HEK293 (cell line): ENCODE measurements around the gene ULBP3.

ENCODE experiments used
- CTCF ChIP-seq: fragments of 450-650 bp; formaldehyde crosslinking; IDR thresholded peaks from 2 replicates; pipeline ENCODE4 v1.5.1; 2016; ENCODE audit warnings: missing biosample characterization, missing genetic modification characterization
- RBAK ChIP-seq: fragments of 450-650 bp; formaldehyde crosslinking; IDR thresholded peaks from 2 replicates; pipeline ENCODE4 v1.5.1; 2016; ENCODE audit warnings: missing biosample characterization, missing genetic modification characterization
- SP7 ChIP-seq: fragments of 450-650 bp; formaldehyde crosslinking; IDR thresholded peaks from 2 replicates; pipeline ENCODE4 v1.5.1; 2016; ENCODE audit warnings: missing biosample characterization, missing genetic modification characterization
- YY1 ChIP-seq: fragments of 450-650 bp; formaldehyde crosslinking; IDR thresholded peaks from 2 replicates; pipeline ENCODE4 v1.5.1; 2018; ENCODE audit warnings: missing biosample characterization, missing genetic modification characterization
- YY2 ChIP-seq: fragments of 450-650 bp; formaldehyde crosslinking; IDR thresholded peaks from 2 replicates; pipeline ENCODE4 v1.5.1; 2016; ENCODE audit warnings: missing biosample characterization, missing genetic modification characterization
- ZNF174 ChIP-seq: fragments of 450-650 bp; formaldehyde crosslinking; IDR thresholded peaks from 2 replicates; pipeline ENCODE4 v1.5.0; 2017; ENCODE audit warnings: missing biosample characterization, mild to moderate bottlenecking, missing genetic modification characterization
- ZNF530 ChIP-seq: fragments of 450-650 bp; formaldehyde crosslinking; IDR thresholded peaks from 2 replicates; pipeline ENCODE4 v1.5.1; 2016; ENCODE audit warnings: low read depth, missing biosample characterization, missing genetic modification characterization
- ZNF600 ChIP-seq: fragments of 450-650 bp; formaldehyde crosslinking; IDR thresholded peaks from 2 replicates; pipeline ENCODE4 v1.5.1; 2016; ENCODE audit warnings: missing biosample characterization, missing genetic modification characterization
- ZNF843 ChIP-seq: fragments of 450-650 bp; formaldehyde crosslinking; IDR thresholded peaks from 2 replicates; pipeline ENCODE4 v1.5.1; 2016; ENCODE audit warnings: missing biosample characterization, missing genetic modification characterization
- ZSCAN5A ChIP-seq: fragments of 450-650 bp; formaldehyde crosslinking; IDR thresholded peaks from 2 replicates; pipeline ENCODE4 v1.5.1; 2016; ENCODE audit warnings: missing biosample characterization, missing genetic modification characterization
- TF ChIP-seq, protein P1 (sequence below): fragments of 450-650 bp; formaldehyde crosslinking; IDR thresholded peaks from 2 replicates; pipeline ENCODE4 v1.5.1; 2017; ENCODE audit warnings: missing biosample characterization, missing genetic modification characterization
- TF ChIP-seq, protein P2 (sequence below): fragments of 450-650 bp; formaldehyde crosslinking; IDR thresholded peaks from 2 replicates; pipeline ENCODE4 v1.5.1; 2016; ENCODE audit warnings: missing biosample characterization, missing genetic modification characterization

DNA sequence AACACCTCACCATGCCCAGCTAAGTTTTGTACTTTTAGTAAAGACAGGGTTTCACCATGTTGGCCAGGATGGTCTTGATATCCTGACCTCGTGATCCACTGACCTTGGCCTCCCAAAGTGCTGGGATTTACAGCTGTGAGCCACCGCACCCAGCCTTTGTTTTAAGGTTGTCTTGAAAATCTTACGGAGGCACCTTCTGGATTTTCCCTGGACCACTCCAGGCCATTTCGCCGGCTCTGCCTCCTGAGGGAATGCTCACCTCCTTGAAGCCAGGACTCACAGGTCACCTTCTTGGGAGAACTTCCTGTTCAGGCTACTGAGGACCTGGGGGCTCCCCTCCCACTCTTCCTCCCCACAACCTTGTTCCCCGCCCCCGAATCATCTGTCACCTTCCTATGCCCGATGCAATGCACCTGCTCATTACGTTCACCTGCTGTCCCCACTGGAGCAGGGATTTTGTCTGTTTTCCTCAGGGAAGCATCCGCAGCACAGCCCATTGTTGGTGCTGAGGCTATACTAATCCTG is 24.2 kb downstream of the ULBP3 start:
- TF ChIP-seq ZNF530: no peak
- TF ChIP-seq CTCF: no peak
- TF ChIP-seq RBAK (tag by site-specific recombination): no peak
- TF ChIP-seq ZNF843 (tag by site-specific recombination): no peak
- TF ChIP-seq, protein P1, sequence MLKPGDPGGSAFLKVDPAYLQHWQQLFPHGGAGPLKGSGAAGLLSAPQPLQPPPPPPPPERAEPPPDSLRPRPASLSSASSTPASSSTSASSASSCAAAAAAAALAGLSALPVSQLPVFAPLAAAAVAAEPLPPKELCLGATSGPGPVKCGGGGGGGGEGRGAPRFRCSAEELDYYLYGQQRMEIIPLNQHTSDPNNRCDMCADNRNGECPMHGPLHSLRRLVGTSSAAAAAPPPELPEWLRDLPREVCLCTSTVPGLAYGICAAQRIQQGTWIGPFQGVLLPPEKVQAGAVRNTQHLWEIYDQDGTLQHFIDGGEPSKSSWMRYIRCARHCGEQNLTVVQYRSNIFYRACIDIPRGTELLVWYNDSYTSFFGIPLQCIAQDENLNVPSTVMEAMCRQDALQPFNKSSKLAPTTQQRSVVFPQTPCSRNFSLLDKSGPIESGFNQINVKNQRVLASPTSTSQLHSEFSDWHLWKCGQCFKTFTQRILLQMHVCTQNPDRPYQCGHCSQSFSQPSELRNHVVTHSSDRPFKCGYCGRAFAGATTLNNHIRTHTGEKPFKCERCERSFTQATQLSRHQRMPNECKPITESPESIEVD (tag by site-specific recombination): no peak
- no peak for TF ChIP-seq ZNF174 (tag by site-specific recombination)
- TF ChIP-seq, protein P2, sequence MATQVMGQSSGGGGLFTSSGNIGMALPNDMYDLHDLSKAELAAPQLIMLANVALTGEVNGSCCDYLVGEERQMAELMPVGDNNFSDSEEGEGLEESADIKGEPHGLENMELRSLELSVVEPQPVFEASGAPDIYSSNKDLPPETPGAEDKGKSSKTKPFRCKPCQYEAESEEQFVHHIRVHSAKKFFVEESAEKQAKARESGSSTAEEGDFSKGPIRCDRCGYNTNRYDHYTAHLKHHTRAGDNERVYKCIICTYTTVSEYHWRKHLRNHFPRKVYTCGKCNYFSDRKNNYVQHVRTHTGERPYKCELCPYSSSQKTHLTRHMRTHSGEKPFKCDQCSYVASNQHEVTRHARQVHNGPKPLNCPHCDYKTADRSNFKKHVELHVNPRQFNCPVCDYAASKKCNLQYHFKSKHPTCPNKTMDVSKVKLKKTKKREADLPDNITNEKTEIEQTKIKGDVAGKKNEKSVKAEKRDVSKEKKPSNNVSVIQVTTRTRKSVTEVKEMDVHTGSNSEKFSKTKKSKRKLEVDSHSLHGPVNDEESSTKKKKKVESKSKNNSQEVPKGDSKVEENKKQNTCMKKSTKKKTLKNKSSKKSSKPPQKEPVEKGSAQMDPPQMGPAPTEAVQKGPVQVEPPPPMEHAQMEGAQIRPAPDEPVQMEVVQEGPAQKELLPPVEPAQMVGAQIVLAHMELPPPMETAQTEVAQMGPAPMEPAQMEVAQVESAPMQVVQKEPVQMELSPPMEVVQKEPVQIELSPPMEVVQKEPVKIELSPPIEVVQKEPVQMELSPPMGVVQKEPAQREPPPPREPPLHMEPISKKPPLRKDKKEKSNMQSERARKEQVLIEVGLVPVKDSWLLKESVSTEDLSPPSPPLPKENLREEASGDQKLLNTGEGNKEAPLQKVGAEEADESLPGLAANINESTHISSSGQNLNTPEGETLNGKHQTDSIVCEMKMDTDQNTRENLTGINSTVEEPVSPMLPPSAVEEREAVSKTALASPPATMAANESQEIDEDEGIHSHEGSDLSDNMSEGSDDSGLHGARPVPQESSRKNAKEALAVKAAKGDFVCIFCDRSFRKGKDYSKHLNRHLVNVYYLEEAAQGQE (tag by site-specific recombination): no peak
- TF ChIP-seq YY2 (tag by site-specific recombination): no peak
- no peak for TF ChIP-seq ZNF600 (tag by site-specific recombination)
- no peak for TF ChIP-seq SP7 (tag by site-specific recombination)
- no peak for TF ChIP-seq ZSCAN5A (tag by site-specific recombination)
- no peak for TF ChIP-seq YY1 (tag by site-specific recombination)
